K562 (cell line): ENCODE measurements around the gene HTR6. TPM values are rescaled to one million over a fixed set of nuclear protein-coding genes. Genes with fewer than 3 reads are reported as not detected.

Source experiments
- ADNP ChIP-seq: fragments of 200-800 bp; sonication (Bioruptor generic); IDR thresholded peaks from 2 replicates; pipeline ENCODE4 v1.6.1; 2016; ENCODE audit warnings: missing genetic modification characterization, missing compliant biosample characterization
- CBX1 ChIP-seq: sonication (generic); IDR thresholded peaks from 2 replicates; pipeline ENCODE4 v1.6.1; 2016; ENCODE audit warnings: antibody characterized with exemption, low read depth, mild to moderate bottlenecking
- CXXC5 ChIP-seq: fragments of 250-450 bp; sonication (Bioruptor Pico); IDR thresholded peaks from 2 replicates; pipeline ENCODE4 v1.8.0; 2022; ENCODE audit warnings: inconsistent platforms, mild to moderate bottlenecking, moderate library complexity
- FIP1L1 ChIP-seq: fragments of 200-400 bp; formaldehyde crosslinking; IDR thresholded peaks from 2 replicates; pipeline ENCODE4 v1.6.1; 2018; ENCODE audit warnings: mild to moderate bottlenecking, low read depth, low read length; ENCODE audit not compliant: poor library complexity, severe bottlenecking
- HDAC8 ChIP-seq: fragments of 450-650 bp; IDR thresholded peaks from 2 replicates; pipeline ENCODE4 v1.6.1; 2016; ENCODE audit warnings: mild to moderate bottlenecking, missing genetic modification characterization, moderate library complexity, missing compliant biosample characterization
- PCBP2 ChIP-seq: fragments of 200-400 bp; formaldehyde crosslinking; IDR thresholded peaks from 2 replicates; pipeline ENCODE4 v1.6.1; 2018; ENCODE audit warnings: low read length, low read depth, mild to moderate bottlenecking, moderate library complexity; ENCODE audit not compliant: poor library complexity, severe bottlenecking
- RBM25 ChIP-seq: fragments of 200-400 bp; formaldehyde crosslinking; IDR thresholded peaks from 2 replicates; pipeline ENCODE4 v1.6.1; 2018; ENCODE audit warnings: low read length, low read depth, moderate library complexity; ENCODE audit not compliant: severe bottlenecking
- SAP30 ChIP-seq: fragments of 200-600 bp; sonication (generic); IDR thresholded peaks from 2 replicates; pipeline ENCODE4 v1.6.1; 2012; ENCODE audit warnings: borderline replicate concordance, low read depth, mild to moderate bottlenecking, moderate library complexity, low read length, control low read depth, inconsistent platforms; ENCODE audit not compliant: insufficient read depth, poor library complexity, severe bottlenecking
- SPI1 ChIP-seq: IDR thresholded peaks from 2 replicates; pipeline ENCODE4 v1.6.1; 2011; ENCODE audit warnings: low read depth, low read length, control low read depth, borderline replicate concordance
- SRSF3 ChIP-seq: fragments of 200-400 bp; formaldehyde crosslinking; IDR thresholded peaks from 2 replicates; pipeline ENCODE4 v1.6.1; 2016; ENCODE audit warnings: mild to moderate bottlenecking, low read length, moderate library complexity; ENCODE audit not compliant: insufficient read depth
- TRIM24 ChIP-seq, 2 experiments: fragments of 450-650 bp; IDR thresholded peaks; 2 replicates each; pipeline ENCODE4 v1.6.1; 2016
- ZBTB17 ChIP-seq: fragments of 450-650 bp; formaldehyde crosslinking; IDR thresholded peaks from 2 replicates; pipeline ENCODE4 v1.4.0; 2020; ENCODE audit warnings: mild to moderate bottlenecking
- ZBTB7A ChIP-seq: IDR thresholded peaks from 2 replicates; pipeline ENCODE4 v1.6.1; 2011; ENCODE audit warnings: low read depth, mild to moderate bottlenecking, low read length, moderate library complexity, borderline replicate concordance; ENCODE audit not compliant: control insufficient read depth
- polyA plus RNA-seq, 8 experiments: library from polyadenylated mRNA; depleted of rRNA in 4 of 8; stranded (reverse) in 5 of 8; unstranded in 3 of 8; fragments of >200 nt; fragmentation: Nextera tagmentation in 2 of 8; fragmentation: Illumina TruSeq in 1 of 8; extraction: Ambion mirVana in 2 of 8; extraction: Trizol in 1 of 8; gene quantifications; 2 replicates each; pipeline versions ENCODE4 v1.2.1 to v1.2.3, GENCODE V29; 2011 to 2014; ENCODE audit warnings: inconsistent platforms in 1 of 8, missing spikeins in 1 of 8
- total RNA-seq, 7 experiments: library from RNA; depleted of rRNA in 6 of 7; stranded (reverse); fragments of >200 nt in 6 of 7; fragmentation: Illumina TruSeq in 2 of 7; extraction: Trizol in 2 of 7; gene quantifications; 2 replicates each; pipeline versions ENCODE4 v1.2.1 to v1.2.3, GENCODE V29; 2011 to 2021; ENCODE audit warnings: low replicate concordance in 1 of 7
- TF ChIP-seq, protein P1 (sequence below): sonication (generic); formaldehyde crosslinking; IDR thresholded peaks from 2 replicates; pipeline ENCODE4 v1.8.0; 2022; ENCODE audit warnings: mild to moderate bottlenecking, missing genetic modification reagents
- TF ChIP-seq, protein P2 (sequence below): fragments of 250-450 bp; sonication (Bioruptor Pico); IDR thresholded peaks from 2 replicates; pipeline ENCODE4 v1.5.0; 2022; ENCODE audit warnings: mild to moderate bottlenecking
- TF ChIP-seq, protein P3 (sequence below): fragments of 450-650 bp; formaldehyde crosslinking; conservative IDR thresholded peaks from 2 replicates; pipeline ENCODE4 v1.4.0; 2022; ENCODE audit warnings: mild to moderate bottlenecking, missing genetic modification characterization
- TF ChIP-seq, protein P4 (sequence below): fragments of 450-650 bp; IDR thresholded peaks from 2 replicates; pipeline ENCODE4 v1.6.1; 2017; ENCODE audit warnings: mild to moderate bottlenecking, moderate library complexity
- TF ChIP-seq, protein P5 (sequence below): sonication (generic); formaldehyde crosslinking; IDR thresholded peaks from 2 replicates; pipeline ENCODE4 v1.8.0; 2022; ENCODE audit warnings: missing genetic modification reagents, mild to moderate bottlenecking, moderate library complexity, borderline replicate concordance
- TF ChIP-seq, protein P6 (sequence below): fragments of 250-450 bp; sonication (Bioruptor Pico); IDR thresholded peaks from 2 replicates; pipeline ENCODE4 v1.4.0; 2020

Gene HTR6
- total and polyA plus RNA-seq, 9 of the 15 experiments (the other 6 are each of a cell fraction or from before 2014, with no cell fraction given) = not detected

DNA sequence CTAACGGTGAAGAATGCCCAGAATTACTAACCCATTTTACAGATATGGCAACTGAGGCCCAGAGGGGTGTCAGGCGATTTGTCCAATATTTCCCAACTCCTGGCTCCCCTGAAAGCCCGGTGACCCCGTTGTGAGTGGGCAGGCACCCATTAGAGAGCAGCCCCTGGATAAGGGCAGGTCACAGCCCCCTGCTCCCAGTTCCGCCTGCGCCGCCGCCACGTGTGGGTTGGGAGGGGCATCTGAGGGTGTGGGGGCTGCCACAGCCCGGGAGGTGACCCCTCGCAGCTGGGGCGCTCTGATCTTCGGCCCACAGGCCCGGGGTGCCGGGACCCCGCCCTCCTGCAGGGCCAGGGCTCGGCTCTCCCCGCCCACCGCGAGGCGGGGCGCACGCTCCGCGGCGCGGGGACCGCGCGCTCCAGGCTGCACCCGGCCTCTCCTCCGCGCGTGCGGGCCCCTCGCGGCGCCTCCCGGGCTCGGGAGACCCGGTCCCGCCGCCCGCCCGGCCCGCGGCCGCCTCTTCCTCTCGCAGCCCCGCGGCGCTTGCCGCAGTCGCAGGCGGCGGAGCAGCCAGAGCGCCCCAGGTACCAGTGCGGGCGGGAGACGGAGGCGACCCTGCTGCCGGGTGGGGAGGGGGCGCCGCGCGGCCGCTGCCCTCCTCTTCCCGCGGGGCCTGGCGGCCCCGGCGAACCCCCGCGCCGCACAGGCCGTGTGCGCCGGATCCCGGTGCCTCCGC is at the start of gene HTR6 (continued):
- TF ChIP-seq, protein P1, sequence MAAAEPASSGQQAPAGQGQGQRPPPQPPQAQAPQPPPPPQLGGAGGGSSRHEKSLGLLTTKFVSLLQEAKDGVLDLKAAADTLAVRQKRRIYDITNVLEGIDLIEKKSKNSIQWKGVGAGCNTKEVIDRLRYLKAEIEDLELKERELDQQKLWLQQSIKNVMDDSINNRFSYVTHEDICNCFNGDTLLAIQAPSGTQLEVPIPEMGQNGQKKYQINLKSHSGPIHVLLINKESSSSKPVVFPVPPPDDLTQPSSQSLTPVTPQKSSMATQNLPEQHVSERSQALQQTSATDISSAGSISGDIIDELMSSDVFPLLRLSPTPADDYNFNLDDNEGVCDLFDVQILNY (CRISPR knock-in tag) = no peak
- TF ChIP-seq, protein P2, sequence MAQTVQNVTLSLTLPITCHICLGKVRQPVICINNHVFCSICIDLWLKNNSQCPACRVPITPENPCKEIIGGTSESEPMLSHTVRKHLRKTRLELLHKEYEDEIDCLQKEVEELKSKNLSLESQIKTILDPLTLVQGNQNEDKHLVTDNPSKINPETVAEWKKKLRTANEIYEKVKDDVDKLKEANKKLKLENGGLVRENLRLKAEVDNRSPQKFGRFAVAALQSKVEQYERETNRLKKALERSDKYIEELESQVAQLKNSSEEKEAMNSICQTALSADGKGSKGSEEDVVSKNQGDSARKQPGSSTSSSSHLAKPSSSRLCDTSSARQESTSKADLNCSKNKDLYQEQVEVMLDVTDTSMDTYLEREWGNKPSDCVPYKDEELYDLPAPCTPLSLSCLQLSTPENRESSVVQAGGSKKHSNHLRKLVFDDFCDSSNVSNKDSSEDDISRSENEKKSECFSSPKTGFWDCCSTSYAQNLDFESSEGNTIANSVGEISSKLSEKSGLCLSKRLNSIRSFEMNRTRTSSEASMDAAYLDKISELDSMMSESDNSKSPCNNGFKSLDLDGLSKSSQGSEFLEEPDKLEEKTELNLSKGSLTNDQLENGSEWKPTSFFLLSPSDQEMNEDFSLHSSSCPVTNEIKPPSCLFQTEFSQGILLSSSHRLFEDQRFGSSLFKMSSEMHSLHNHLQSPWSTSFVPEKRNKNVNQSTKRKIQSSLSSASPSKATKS (CRISPR knock-in tag) = no peak
- TF ChIP-seq HDAC8 (tag) (no peak), ZBTB7A (peak; percentile 55; the same call in 1 of the 2 replicates), CXXC5 (CRISPR knock-in tag) (no peak), CBX1 (0 out of 2 replicates have a peak, but pooled peaks have one; percentile 60), SRSF3 (no peak), PCBP2 (no peak), SPI1 (no peak), SAP30 (no peak), ADNP (tag) (peak; percentile 89), ZBTB17 (CRISPR knock-in tag) (no peak), FIP1L1 (no peak), TRIM24 (IDR thresholded peaks at IDR 0.05) (no peak), RBM25 (peak; percentile 93)
- TF ChIP-seq, protein P3, sequence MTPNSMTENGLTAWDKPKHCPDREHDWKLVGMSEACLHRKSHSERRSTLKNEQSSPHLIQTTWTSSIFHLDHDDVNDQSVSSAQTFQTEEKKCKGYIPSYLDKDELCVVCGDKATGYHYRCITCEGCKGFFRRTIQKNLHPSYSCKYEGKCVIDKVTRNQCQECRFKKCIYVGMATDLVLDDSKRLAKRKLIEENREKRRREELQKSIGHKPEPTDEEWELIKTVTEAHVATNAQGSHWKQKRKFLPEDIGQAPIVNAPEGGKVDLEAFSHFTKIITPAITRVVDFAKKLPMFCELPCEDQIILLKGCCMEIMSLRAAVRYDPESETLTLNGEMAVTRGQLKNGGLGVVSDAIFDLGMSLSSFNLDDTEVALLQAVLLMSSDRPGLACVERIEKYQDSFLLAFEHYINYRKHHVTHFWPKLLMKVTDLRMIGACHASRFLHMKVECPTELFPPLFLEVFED = no peak
- TF ChIP-seq, protein P4, sequence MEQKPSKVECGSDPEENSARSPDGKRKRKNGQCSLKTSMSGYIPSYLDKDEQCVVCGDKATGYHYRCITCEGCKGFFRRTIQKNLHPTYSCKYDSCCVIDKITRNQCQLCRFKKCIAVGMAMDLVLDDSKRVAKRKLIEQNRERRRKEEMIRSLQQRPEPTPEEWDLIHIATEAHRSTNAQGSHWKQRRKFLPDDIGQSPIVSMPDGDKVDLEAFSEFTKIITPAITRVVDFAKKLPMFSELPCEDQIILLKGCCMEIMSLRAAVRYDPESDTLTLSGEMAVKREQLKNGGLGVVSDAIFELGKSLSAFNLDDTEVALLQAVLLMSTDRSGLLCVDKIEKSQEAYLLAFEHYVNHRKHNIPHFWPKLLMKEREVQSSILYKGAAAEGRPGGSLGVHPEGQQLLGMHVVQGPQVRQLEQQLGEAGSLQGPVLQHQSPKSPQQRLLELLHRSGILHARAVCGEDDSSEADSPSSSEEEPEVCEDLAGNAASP = no peak
- TF ChIP-seq, protein P5, sequence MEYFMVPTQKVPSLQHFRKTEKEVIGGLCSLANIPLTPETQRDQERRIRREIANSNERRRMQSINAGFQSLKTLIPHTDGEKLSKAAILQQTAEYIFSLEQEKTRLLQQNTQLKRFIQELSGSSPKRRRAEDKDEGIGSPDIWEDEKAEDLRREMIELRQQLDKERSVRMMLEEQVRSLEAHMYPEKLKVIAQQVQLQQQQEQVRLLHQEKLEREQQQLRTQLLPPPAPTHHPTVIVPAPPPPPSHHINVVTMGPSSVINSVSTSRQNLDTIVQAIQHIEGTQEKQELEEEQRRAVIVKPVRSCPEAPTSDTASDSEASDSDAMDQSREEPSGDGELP = no peak
- TF ChIP-seq, protein P6, sequence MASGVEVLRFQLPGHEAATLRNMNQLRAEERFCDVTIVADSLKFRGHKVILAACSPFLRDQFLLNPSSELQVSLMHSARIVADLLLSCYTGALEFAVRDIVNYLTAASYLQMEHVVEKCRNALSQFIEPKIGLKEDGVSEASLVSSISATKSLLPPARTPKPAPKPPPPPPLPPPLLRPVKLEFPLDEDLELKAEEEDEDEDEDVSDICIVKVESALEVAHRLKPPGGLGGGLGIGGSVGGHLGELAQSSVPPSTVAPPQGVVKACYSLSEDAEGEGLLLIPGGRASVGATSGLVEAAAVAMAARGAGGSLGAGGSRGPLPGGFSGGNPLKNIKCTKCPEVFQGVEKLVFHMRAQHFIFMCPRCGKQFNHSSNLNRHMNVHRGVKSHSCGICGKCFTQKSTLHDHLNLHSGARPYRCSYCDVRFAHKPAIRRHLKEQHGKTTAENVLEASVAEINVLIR = no peak
